TTC549 (cell line): Measurements from ENCODE around the gene IVL.
A peak's percentile ranks its signal among the peaks of the same experiment; 100 is the strongest.

Experiments used
- FAIRE-seq: peaks from 2 replicates; lab custom pipeline; 2012; peaks lifted over from hg19 to GRCh38; lab: Jason Lieb, UNC

The IVL gene, protein sequence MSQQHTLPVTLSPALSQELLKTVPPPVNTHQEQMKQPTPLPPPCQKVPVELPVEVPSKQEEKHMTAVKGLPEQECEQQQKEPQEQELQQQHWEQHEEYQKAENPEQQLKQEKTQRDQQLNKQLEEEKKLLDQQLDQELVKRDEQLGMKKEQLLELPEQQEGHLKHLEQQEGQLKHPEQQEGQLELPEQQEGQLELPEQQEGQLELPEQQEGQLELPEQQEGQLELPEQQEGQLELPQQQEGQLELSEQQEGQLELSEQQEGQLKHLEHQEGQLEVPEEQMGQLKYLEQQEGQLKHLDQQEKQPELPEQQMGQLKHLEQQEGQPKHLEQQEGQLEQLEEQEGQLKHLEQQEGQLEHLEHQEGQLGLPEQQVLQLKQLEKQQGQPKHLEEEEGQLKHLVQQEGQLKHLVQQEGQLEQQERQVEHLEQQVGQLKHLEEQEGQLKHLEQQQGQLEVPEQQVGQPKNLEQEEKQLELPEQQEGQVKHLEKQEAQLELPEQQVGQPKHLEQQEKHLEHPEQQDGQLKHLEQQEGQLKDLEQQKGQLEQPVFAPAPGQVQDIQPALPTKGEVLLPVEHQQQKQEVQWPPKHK

DNA sequence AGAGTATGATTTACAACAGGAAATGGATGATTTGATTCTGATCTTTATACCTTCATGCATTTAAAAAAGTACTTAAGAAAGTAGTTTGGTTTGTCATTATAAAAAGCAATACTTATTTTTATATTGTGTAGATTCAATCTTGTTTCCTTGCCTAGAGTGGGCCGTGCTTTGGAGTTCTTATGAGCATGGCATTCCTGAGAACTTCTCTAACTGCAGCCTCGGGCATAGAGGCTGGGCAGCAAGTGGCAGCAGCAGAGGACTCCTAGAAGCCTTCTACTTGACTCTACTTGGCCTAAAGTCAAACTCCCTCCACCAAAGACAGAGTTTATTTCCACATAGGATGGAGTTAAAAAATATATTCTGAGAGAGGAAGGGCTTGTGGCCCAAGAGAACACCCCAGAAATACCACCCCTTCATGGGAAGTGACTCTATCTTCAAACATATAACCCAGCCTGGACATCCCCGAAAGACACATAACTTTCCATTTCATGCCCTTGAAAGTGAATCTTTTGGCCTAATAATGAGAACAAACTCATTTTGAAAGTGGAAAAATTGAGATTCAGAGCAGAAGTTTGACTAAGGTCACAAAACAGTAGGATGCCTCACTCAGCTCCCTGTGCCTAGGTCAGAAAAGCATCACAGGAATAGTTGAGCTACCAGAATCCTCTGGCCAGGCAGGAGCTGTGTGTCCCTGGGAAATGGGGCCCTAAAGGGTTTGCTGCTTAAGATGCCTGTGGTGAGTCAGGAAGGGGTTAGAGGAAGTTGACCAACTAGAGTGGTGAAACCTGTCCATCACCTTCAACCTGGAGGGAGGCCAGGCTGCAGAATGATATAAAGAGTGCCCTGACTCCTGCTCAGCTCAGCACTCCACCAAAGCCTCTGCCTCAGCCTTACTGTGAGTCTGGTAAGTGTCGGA is at the start of gene IVL:
Gene IVL, plus strand, starts transcription at position 861 of the 916 bp plus-strand sequence. CDS start 1,252 bp downstream, outside the sequence.
- no peak for FAIRE-seq

DNA sequence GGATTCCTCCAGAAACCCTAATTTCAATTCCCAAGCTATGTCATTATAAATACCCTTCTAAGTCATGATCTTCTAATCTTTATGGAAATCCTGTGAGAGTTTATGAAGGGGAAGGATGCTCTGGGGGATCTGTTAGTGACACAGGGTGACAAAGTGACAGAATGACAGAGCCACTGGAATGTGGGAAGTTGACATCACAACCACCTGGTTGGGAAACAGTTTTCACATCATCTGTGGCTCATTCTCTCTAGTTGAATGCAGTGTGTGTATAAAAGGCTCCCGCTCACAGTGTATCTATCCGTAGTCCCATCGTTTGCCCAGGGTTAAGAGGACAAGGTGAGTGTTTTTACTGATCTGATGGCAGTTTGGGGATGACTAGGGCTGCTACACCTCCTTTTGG is 48.6 kb upstream of the IVL start, which contains the start of gene LCE7A:
Gene LCE7A, plus strand, starts transcription at position 301 of the 400 bp plus-strand sequence. CDS start 702 bp downstream, outside the sequence.
- FAIRE-seq: no peak

DNA sequence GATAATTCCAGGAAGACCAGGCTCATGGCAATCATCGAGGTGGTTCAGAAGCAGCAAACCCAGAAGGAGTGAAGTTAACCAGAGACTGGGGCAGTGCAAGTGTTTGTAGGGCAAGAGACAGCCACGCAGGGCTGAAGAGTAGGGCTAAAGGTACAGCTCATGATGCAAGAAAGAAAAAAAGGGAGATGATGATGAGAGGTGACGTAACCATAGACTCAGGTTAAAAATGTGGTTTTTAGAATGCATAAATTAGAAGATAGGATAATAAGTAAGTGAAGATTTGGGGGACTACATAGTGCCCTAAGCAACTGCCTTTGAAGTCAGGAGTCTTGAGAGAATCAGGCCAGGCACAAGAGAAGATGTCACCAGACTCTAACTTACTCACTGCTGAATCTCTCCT is 48.2 kb upstream of the IVL start:
- no peak for FAIRE-seq

DNA sequence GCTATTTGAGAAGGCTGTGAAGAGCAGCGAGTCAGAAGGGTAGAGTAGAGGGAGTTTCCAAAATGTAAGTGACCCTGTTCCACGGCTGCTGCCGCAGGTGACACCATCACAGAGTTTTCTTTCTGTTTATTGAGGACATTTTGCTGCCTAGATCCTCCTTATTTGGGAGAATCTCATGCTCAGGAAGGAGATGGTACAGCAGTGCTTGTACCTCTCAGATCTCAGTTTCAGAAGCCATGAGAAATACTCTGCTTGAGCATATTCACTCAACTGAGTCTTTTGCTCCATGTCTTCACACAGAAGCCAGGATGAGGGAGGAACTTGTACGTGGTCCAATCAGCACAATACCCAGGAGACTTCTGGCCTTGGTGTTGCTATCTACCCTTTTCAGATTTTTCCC is 47.0 kb upstream of the IVL start:
- FAIRE-seq: no peak

DNA sequence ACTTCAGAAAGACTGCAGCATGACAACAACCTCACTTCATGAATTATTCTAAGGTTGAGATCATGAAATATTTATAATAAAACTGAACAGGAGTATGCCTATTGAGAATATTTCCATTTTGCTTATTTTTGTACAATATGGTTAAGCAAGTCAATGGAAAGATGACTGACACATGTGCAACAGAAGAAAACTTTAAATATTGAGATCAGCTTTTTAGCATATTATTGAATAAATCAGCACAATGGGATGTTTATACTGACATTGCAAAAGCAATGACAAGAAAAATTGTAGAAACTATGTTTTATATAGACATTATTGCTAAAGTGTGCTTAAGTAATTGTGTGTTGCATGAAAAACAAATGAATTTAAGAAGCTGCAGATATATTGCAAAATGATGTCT is 43.9 kb upstream of the IVL start:
- FAIRE-seq: no peak

DNA sequence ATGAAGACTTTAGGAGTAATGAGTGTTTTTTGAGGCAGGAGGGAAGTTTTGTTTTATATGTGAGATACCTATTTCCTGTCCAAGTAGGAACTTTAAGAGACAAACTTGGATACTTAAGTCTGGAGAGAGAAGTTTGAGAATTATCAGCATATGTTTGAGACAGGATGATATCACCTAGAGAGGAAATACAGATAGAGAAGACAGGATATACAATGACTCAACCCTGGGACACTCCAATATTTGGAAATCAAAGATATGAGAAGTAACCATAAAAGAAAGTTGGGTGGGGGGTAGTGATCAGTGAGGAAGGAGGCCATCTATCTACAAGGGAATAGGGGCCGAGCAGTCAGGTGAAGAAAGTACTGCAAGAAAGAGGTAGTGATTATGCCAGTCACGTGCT is 42.0 kb upstream of the IVL start:
- no peak for FAIRE-seq

DNA sequence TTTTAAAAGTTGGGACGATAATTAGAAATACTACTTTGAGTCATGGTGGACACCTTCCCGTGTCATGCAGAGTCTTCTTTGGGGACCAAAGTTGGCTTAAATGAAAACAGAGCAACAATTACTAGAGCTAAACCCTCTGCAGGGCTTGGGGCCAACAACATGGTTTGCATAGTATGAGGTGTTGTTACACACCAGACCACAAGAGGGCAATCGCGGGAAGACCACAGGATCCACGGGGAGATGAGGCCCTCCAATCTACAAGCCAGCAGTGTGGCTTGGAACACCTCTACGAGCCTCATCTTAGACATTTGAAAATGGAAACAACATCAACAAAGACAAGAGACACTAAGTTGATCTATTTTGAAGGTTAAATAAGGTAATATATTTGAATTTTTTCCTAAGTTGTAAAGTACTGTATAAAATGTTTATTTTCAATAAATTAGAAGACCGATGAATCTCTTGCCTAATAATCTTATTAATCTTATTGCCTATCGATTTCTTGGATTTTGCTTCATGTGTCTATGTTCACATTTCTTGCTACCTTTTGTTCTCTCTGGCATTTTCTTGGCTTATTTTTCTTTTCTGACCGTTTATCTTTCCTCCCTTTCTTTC is 38.4 kb upstream of the IVL start:
- peak; percentile 90 for FAIRE-seq

DNA sequence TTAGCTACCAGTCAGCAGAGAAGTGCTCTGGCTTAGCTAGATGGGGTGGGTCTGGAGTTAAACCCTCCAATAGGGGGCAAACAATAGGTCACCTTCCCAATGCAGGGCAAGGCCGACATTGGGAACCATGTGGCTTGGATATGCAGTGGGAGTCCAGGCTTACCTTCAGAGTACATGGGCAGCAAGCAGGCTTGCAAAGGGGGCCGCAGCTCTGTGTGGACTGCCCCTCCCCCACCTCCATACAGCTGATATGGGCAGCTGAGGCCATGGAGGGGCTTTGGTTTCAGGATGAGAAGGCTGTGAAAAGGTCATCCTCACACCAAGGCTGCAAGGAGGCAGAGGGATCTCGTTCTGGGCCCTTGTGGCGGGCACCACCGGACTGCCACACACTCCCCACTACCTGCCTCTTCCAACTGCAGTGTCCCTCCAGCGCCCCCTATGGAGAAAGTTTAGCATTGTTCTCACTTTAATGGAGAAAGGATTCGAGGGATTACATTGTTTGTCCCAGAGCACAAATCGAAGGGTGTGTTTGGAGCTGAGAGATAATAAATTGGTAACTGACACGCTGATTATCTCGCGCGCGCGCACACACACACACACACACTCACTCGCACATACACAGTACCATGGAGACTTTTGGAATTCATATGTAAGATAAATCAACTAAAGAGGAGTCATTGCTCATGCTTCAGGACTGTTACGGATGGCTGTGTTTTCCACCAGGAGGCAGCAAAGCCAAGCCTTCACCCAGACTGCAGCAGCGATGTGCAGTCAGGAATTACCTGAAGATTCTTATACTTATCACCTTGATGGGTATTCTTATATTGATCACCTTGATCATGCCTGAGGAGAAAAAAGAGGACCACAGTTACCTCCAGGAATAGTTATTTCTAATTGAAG is 37.3 kb upstream of the IVL start:
- no peak for FAIRE-seq

DNA sequence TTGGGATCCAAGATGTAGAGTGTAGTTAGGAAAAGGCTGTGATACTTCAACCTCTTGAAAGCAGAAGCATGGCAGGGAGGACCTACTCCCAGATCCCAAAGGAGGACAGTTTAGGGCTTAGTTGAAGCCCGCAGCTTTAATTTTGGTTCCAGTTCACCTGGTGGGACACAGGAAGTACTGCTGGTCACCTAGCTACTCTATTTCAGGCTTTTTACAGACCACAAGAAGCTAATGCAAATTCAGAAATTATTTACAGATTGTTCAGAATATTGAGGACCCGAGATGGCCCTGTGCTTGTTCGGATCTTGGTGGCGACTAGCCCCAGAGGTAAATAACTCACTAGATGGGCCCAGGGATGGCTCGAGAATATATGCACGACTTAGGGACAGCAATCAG is 36.6 kb upstream of the IVL start:
- no peak for FAIRE-seq

DNA sequence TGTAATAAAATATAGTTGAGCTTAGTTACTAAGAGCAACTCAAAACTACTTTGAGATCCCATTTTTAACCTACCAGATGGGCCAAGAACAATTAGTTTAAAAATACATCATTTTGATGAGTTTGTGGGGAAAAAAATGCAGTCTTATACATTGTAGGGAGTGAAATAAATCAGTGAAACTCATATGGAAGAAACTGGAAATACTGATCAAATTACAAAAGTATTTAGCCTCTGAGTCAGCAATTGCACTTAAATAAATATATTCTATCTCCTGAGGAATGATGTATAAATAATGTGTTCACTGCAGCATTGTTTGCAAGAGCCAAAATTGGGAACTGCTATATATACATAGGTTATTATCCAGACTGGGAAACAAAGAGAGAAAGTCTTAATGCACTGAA is 34.9 kb upstream of the IVL start:
- FAIRE-seq: no peak

DNA sequence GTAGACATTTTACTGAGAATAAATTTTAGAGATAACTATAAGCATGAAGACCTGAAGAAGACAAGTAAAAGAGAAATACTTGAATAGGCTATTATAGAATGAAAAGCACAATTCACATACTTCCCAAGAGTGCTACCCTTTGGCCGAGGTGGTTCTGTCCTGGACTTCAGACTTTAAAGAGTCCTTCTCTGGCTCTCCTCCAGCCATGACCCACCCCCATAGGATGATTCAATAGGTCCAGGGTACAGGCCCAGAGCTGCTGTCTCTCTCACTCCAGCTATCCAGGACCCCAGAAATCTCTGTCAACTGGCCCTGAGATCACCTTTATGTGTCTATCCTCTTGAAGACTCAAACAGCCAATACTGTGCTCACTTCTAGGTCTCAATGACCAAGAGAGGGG is 31.5 kb upstream of the IVL start:
- FAIRE-seq: no peak

DNA sequence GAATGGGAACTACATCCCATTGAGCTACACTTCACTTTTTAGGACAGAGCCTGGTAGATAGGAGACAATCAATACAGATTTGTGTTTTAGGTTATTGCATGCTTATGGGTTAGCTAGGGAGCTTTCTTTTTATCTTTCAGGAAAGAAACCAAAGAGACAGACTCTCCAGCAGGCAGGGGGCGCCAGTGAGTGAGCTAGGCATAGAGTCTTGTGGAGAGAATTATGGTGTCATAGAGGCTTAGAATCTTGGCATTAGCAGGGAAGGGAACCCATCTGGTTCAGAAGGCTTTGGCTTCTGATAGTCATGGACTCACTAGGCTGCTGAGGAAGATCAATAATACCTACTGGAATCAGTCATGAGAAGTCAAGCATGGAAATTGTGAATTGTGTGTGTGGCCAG is 30.3 kb upstream of the IVL start, which contains the start of gene SMCP:
Gene SMCP, plus strand, starts transcription at position 281 of the 400 bp plus-strand sequence. CDS start 6,101 bp downstream, outside the sequence.
- no peak for FAIRE-seq

DNA sequence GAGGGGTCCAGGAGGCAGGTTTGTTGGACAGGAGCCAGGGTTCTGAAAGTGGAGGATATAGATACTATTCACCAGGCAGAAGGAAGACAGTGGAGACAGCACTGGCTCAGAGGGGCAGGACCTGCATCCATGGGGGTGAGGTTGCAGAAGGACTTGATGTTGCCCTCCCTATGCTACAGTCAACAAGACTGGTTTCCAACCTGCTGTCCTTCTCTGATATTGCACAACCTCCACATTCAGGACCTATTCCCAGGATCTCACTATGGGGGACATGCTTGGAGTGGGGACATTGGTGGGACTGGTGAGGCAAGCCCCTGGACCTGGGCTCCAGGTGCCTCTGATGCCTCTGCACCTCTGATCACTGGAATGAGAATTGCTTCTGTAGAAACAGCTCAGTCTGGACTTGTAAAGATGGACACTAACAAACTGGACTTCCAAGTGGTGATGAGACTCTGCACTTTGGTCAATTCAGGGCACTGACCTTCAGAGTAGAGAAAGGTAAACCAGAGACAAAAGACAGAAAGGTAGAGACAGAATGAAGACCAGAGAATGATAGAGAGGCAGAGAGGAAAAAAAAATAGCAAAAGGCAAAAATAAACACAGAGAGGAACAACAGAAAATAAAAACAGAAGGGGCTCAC is 28.7 kb upstream of the IVL start:
- FAIRE-seq: no peak

DNA sequence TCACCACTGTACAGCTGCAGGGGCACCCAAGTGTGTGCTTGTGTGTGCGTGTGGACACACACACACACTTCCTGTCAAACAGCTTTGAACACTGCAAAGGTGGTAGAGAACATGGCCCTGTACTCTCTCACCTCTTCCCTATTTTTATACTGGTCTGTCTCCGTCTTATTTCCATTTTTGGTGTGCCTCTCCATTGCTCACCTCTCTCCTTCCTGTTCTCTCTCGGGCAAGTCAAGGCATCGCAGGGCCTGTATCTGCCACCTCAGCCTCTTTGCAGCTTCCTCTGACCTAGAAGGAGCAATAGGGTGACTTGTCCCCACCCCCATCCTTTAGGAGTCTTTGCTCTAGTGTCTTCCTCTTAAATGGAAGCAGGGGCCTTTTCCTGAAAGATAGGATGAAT is 28.0 kb upstream of the IVL start:
- FAIRE-seq: no peak

DNA sequence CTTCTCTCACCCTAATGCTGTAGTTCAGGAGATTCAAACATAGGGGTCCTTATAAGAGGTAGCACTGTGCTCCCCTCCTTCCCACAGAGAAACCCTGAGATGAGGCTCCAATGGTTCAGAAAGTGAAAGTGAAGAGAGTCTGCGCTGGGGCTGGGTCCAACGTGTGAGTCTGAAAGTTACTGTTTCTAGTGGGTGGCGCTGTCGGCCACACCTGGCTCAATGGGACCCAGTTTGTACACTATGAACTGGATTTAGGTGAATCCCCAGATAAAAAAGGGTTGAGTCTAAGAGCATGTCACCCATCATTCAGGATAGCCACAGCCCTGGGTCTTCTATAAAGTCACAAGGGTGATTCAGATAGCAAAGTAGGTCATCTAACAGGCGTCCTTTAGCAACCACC is 27.4 kb upstream of the IVL start:
- FAIRE-seq: no peak

DNA sequence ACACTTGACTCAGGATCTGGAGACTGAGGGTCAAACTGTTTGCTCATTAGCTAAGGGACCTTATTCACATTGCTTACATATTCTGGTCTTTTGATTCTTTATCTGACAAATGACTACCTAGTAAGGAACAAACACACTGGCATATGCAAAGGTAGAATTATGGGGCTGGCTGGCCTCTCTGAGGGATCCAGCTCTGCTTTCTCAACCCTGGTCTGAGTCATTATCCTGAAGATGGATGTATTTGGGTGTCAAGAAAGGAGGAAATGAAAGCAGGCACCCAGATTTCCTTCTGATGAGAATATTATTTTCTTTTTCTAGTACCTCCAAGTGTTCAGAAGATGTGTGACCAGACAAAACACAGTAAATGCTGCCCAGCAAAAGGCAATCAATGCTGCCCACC is 24.3 kb upstream of the IVL start:
- FAIRE-seq: no peak

DNA sequence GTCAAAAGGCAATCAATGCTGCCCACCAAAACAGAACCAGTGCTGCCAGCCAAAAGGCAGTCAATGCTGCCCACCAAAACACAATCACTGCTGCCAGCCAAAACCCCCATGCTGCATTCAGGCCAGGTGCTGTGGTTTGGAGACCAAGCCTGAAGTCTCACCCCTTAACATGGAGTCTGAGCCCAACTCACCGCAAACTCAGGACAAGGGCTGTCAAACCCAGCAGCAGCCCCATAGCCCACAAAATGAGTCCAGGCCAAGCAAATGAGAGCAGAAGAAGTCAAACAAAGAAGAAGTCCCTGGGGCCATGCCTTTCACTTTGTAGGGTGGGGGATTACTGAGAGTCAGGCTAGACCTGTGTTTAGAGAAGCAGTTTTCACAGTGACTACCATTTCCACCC is 23.8 kb upstream of the IVL start:
- no peak for FAIRE-seq

DNA sequence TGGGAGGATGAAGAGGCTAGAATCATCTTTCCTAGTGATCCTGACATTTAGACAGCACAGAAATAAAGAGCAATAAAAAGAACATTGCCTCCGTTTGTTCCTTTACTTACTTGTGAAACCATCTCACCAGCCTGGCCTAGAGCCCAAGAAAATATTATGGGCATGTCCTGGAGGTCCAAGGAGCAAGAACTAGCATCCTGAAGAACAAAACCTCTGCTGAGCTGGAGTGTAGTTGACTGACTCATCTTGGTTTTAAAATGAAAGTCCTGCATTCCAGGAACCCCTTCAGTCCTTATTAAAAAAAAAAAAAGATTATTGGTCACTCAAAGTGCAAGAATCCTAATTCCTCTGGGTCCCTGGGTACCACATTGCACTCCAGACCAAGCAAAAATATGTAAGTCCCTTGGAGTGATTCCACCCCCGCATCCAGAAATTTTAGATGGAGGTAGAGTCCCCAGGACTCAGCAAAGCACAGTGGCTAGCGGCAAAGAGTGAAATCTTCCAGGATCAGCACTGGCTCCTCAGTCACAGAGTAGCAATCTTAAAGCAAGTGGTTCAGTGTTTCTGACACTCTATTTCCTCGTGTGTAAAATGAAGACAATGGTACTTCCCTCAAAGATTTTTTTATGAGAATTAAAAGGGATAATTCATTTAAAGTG is 23.3 kb upstream of the IVL start:
- FAIRE-seq: no peak

DNA sequence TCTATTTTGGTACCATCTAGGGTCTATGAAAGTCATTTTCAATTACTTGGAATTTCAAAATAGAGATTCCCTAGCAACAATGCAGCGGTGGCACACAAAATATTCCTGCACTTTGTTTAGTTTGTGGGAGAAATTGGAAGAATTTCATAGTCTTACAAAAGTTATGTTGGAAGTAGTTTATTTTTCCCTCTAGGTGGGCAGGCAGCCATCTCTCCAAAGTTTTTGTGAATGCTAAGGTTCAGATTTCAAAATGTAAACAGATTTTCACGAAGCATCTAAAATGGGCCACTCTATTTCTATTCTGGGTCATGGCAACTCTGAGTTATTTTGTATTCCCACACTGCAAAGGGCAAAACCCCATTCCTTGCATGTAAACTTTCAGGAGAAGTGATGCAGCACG is 22.3 kb upstream of the IVL start:
- no peak for FAIRE-seq

DNA sequence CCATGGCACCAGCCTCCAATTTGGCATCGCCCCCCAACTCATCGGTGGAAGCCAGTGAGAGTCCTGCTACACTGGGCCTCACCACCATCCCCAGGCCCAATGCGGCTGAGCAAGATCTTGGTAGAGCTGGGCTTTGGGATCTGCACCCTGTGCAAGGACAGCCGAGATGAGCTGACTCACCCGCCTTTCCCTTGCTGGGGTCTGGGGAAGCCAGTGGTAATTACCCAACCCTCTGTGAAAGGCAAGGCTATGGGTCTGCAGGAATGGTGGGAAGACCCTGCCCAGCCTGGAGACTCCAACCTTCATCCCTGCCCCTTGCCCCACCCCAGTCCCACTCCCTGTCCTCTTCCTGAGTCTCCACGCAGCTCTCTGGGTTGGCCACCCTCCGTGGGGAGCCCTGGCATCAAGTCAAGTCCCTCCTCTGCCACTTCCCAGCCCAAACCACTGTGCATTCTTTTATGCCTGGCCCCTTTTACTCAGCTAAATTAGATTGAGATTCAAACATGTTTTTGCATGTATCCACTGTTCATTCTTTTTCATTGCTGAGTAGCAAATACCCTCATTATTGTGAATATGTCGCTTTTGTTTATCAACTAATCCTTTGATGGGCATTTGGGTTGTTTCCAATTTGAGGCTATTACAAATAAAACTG is 21.5 kb upstream of the IVL start:
- FAIRE-seq: no peak
